GM23338 (cell line): ENCODE results near the gene IPO5. TPM values are rescaled to one million over a fixed set of nuclear protein-coding genes. Genes with fewer than 3 reads are reported as not detected.

ENCODE experiments used
- ATAC-seq: fragments of 200-7000 bp; cut with Tn5 transposase; 3 replicates; pipeline ENCODE4 v1.9.1; 2020
- DNase-seq: peaks from one replicate; pipeline ENCODE4 v3.0.0-alpha.2; 2015; ENCODE audit warnings: low spot score
- H2AFZ ChIP-seq: fragments of 200-600 bp; sonication (generic); 2 replicates; pipeline ENCODE4 v1.8.0; 2016; ENCODE audit warnings: antibody characterized with exemption, mild to moderate bottlenecking, moderate library complexity
- H3F3A ChIP-seq: fragments of 200-600 bp; sonication (generic); replicated peaks from 2 replicates; pipeline ENCODE4 v1.8.0; 2017; ENCODE audit warnings: antibody characterized with exemption, mixed run types, low read depth
- H3K27ac ChIP-seq: fragments of 200-600 bp; sonication (generic); 2 replicates; pipeline ENCODE4 v1.6.1; 2016; ENCODE audit warnings: low read depth
- H3K27me3 ChIP-seq: fragments of 200-600 bp; sonication (generic); 2 replicates; pipeline ENCODE4 v1.8.0; 2016; ENCODE audit warnings: mild to moderate bottlenecking, mixed run types, moderate library complexity; ENCODE audit not compliant: insufficient read depth
- H3K36me3 ChIP-seq: fragments of 200-600 bp; sonication (generic); 2 replicates; pipeline ENCODE4 v1.8.0; 2016; ENCODE audit warnings: mild to moderate bottlenecking; ENCODE audit not compliant: insufficient read depth
- H3K4me1 ChIP-seq: fragments of 200-600 bp; sonication (generic); 2 replicates; pipeline ENCODE4 v1.8.0; 2016; ENCODE audit warnings: mild to moderate bottlenecking, moderate library complexity; ENCODE audit not compliant: insufficient read depth
- H3K4me2 ChIP-seq: fragments of 200-600 bp; sonication (generic); 2 replicates; pipeline ENCODE4 v1.7.1; 2017; ENCODE audit warnings: mixed run types
- H3K4me3 ChIP-seq: fragments of 200-600 bp; sonication (generic); 2 replicates; pipeline ENCODE4 v1.6.1; 2016; ENCODE audit warnings: mixed run types
- H3K79me2 ChIP-seq: fragments of 200-600 bp; sonication (generic); replicated peaks from 2 replicates; pipeline ENCODE4 v1.8.0; 2017; ENCODE audit warnings: mild to moderate bottlenecking; ENCODE audit not compliant: insufficient read depth
- H3K9me2 ChIP-seq: fragments of 200-600 bp; sonication (generic); 2 replicates; pipeline ENCODE4 v1.8.0; 2017; ENCODE audit not compliant: insufficient read depth
- H4K20me1 ChIP-seq: fragments of 200-600 bp; sonication (generic); replicated peaks from 2 replicates; pipeline ENCODE4 v1.8.0; 2017; ENCODE audit warnings: mild to moderate bottlenecking; ENCODE audit not compliant: insufficient read depth
- H3K27ac Mint-ChIP-seq: 2 replicates; pipeline ENCODE4 v1.8.0; 2020; ENCODE audit warnings: inconsistent platforms, mild to moderate bottlenecking, moderate library complexity, mixed read lengths
- H3K27me3 Mint-ChIP-seq: 3 replicates; pipeline ENCODE4 v1.8.0; 2022; ENCODE audit warnings: low read depth, mild to moderate bottlenecking, moderate library complexity, mixed read lengths, inconsistent platforms; ENCODE audit not compliant: insufficient read depth, poor library complexity
- H3K36me3 Mint-ChIP-seq: 3 replicates; pipeline ENCODE4 v1.8.0; 2021; ENCODE audit warnings: low read depth, mild to moderate bottlenecking, inconsistent platforms, moderate library complexity, mixed read lengths
- H3K4me1 Mint-ChIP-seq: 3 replicates; pipeline ENCODE4 v1.8.0; 2020; ENCODE audit warnings: mild to moderate bottlenecking, inconsistent platforms, mixed read lengths
- H3K4me3 Mint-ChIP-seq: 3 replicates; pipeline ENCODE4 v1.8.0; 2021; ENCODE audit warnings: moderate library complexity, mild to moderate bottlenecking, inconsistent platforms, mixed read lengths
- H3K9me3 Mint-ChIP-seq: 3 replicates; pipeline ENCODE4 v1.8.0; 2020; ENCODE audit warnings: moderate library complexity, mild to moderate bottlenecking, inconsistent platforms, mixed read lengths
- CREB1 ChIP-seq: fragments of 250-450 bp; sonication (Bioruptor Pico); IDR thresholded peaks from 2 replicates; pipeline ENCODE4 v1.5.0; 2020; ENCODE audit warnings: low read depth, mild to moderate bottlenecking, moderate library complexity
- EZH2 ChIP-seq: fragments of 200-600 bp; sonication (generic); IDR thresholded peaks from one replicate; pipeline ENCODE4 v1.8.0; 2017; ENCODE audit warnings: antibody characterized with exemption, mild to moderate bottlenecking, low read depth; ENCODE audit not compliant: unreplicated experiment
- NANOG ChIP-seq: IDR thresholded peaks from 2 replicates; pipeline ENCODE4 v1.6.1; 2016; ENCODE audit warnings: antibody characterized with exemption, borderline replicate concordance
- STAT1 ChIP-seq: IDR thresholded peaks from one replicate; pipeline ENCODE4 v1.6.1; 2016; ENCODE audit warnings: antibody characterized with exemption; ENCODE audit not compliant: unreplicated experiment
- ZNF114 ChIP-seq: fragments of 250-450 bp; sonication (Bioruptor Pico); IDR thresholded peaks from 2 replicates; pipeline ENCODE4 v1.5.0; 2020; ENCODE audit warnings: mild to moderate bottlenecking, moderate library complexity
- ZNF331 ChIP-seq: fragments of 250-450 bp; sonication (Bioruptor Pico); IDR thresholded peaks from 2 replicates; pipeline ENCODE4 v1.5.0; 2020; ENCODE audit warnings: low read depth, mild to moderate bottlenecking, moderate library complexity
- polyA plus RNA-seq: library from polyadenylated mRNA; unstranded; fragments of >200 nt; fragmentation: Nextera tagmentation; extraction: Ambion mirVana; gene quantifications from 2 replicates; pipeline ENCODE4 v1.2.1, GENCODE V29; 2016
- total RNA-seq: library from RNA; depleted of rRNA; stranded (reverse); fragments of >200 nt; shearing (Covaris generic); gene quantifications from 2 replicates; pipeline ENCODE4 v1.2.3, GENCODE V29; 2014
- TF ChIP-seq, protein P1 (sequence below): fragments of 250-450 bp; sonication (Bioruptor Pico); IDR thresholded peaks from 2 replicates; pipeline ENCODE4 v1.5.0; 2020; ENCODE audit warnings: mild to moderate bottlenecking, moderate library complexity
- TF ChIP-seq, protein P2 (sequence below): IDR thresholded peaks from one replicate; pipeline ENCODE4 v1.6.1; 2018; ENCODE audit warnings: antibody characterized with exemption; ENCODE audit not compliant: unreplicated experiment
- TF ChIP-seq, protein P3 (sequence below): IDR thresholded peaks from 2 replicates; pipeline ENCODE4 v1.6.1; 2016; ENCODE audit warnings: antibody characterized with exemption
- TF ChIP-seq, protein P4 (sequence below), 2 experiments: fragments of 200-600 bp in 1 of 2; sonication (generic) in 1 of 2; conservative IDR thresholded peaks; 2 replicates each; pipeline versions ENCODE4 v1.5.1 to v1.6.1; 2016 to 2017; ENCODE audit warnings: antibody characterized with exemption in 2 of 2, low read depth in 2 of 2, mild to moderate bottlenecking in 2 of 2, moderate library complexity in 1 of 2

IPO5 gene
- total and polyA plus RNA-seq, 2 experiments from 2014 or later, result 124 to 353 TPM

DNA sequence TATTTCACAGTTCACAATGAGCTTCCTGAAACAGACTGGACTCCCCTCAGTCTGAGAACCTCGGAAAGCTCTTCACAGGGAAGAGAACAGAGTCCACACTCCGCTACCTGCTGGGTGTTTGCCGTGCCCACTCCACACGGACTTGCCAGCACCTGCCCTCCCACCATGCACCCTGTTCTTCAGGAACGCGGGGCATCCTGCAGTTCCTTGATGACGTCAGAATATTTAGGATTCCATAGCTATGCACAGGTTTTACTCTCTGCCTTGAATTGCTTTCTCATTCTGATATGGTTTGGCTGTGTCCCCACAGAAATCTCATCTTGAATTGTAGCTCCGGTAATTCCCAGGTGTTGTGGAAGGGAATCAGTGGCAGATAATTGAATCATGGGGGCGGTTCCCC lies 115.0 kb downstream of the IPO5 start (continued):
- TF ChIP-seq, protein P1, sequence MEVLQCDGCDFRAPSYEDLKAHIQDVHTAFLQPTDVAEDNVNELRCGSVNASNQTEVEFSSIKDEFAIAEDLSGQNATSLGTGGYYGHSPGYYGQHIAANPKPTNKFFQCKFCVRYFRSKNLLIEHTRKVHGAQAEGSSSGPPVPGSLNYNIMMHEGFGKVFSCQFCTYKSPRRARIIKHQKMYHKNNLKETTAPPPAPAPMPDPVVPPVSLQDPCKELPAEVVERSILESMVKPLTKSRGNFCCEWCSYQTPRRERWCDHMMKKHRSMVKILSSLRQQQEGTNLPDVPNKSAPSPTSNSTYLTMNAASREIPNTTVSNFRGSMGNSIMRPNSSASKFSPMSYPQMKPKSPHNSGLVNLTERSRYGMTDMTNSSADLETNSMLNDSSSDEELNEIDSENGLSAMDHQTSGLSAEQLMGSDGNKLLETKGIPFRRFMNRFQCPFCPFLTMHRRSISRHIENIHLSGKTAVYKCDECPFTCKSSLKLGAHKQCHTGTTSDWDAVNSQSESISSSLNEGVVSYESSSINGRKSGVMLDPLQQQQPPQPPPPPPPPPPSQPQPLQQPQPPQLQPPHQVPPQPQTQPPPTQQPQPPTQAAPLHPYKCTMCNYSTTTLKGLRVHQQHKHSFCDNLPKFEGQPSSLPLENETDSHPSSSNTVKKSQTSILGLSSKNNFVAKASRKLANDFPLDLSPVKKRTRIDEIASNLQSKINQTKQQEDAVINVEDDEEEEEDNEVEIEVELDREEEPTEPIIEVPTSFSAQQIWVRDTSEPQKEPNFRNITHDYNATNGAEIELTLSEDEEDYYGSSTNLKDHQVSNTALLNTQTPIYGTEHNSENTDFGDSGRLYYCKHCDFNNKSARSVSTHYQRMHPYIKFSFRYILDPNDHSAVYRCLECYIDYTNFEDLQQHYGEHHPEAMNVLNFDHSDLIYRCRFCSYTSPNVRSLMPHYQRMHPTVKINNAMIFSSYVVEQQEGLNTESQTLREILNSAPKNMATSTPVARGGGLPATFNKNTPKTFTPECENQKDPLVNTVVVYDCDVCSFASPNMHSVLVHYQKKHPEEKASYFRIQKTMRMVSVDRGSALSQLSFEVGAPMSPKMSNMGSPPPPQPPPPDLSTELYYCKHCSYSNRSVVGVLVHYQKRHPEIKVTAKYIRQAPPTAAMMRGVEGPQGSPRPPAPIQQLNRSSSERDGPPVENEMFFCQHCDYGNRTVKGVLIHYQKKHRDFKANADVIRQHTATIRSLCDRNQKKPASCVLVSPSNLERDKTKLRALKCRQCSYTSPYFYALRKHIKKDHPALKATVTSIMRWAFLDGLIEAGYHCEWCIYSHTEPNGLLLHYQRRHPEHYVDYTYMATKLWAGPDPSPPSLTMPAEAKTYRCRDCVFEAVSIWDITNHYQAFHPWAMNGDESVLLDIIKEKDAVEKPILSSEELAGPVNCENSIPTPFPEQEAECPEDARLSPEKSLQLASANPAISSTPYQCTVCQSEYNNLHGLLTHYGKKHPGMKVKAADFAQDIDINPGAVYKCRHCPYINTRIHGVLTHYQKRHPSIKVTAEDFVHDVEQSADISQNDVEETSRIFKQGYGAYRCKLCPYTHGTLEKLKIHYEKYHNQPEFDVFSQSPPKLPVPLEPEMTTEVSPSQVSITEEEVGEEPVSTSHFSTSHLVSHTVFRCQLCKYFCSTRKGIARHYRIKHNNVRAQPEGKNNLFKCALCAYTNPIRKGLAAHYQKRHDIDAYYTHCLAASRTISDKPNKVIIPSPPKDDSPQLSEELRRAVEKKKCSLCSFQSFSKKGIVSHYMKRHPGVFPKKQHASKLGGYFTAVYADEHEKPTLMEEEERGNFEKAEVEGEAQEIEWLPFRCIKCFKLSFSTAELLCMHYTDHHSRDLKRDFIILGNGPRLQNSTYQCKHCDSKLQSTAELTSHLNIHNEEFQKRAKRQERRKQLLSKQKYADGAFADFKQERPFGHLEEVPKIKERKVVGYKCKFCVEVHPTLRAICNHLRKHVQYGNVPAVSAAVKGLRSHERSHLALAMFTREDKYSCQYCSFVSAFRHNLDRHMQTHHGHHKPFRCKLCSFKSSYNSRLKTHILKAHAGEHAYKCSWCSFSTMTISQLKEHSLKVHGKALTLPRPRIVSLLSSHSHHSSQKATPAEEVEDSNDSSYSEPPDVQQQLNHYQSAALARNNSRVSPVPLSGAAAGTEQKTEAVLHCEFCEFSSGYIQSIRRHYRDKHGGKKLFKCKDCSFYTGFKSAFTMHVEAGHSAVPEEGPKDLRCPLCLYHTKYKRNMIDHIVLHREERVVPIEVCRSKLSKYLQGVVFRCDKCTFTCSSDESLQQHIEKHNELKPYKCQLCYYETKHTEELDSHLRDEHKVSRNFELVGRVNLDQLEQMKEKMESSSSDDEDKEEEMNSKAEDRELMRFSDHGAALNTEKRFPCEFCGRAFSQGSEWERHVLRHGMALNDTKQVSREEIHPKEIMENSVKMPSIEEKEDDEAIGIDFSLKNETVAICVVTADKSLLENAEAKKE (CRISPR knock-in tag), result no peak

DNA sequence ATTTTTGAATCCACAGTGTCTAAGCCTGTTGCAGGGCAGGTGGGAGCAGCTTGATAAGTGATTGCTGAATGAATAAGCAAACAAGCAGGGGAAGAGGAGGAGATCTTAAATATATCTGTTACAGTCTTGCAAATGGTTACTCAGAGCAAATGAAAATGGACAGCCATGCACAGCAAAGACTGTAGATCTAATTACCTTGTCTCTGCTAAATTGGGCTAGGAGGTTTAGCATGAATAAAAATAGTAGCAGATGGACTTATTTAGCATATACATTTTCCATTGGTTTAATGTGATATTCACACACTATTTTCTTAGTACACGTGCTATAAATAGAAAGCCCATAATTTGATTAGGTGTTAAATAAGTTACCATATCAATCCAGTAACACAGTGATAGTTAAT lies 116.5 kb downstream of the IPO5 start:
- H3F3A ChIP-seq, result no peaks in the 10 kb centered on the region
- DNase-seq (no peak), ATAC-seq (no peak)
- H4K20me1 ChIP-seq, result no peaks in the 10 kb centered on the region
- no peaks in the 10 kb centered on the region; the same call in 1 of the 2 replicates for H3K4me1 ChIP-seq
- peaks cover 9% of the 10 kb centered on the region for H3K4me1 Mint-ChIP-seq
- H3K27ac Mint-ChIP-seq, result no peak overlapping the region
- H3K36me3 ChIP-seq, result no peaks in the 10 kb centered on the region
- H3K27me3 Mint-ChIP-seq, result no peaks in the 10 kb centered on the region
- no peaks in the 10 kb centered on the region for H3K9me3 Mint-ChIP-seq
- H3K9me2 ChIP-seq, result peaks cover 8% of the 10 kb centered on the region; the same call in 1 of the 2 replicates
- H3K4me3 Mint-ChIP-seq, result no peak overlapping the region
- no peak overlapping the region for H3K4me3 ChIP-seq
- H3K27me3 ChIP-seq, result no peaks in the 10 kb centered on the region
- no peak overlapping the region for H3K4me2 ChIP-seq
- no peak overlapping the region for H2AFZ ChIP-seq
- no peaks in the 10 kb centered on the region for H3K36me3 Mint-ChIP-seq
- H3K79me2 ChIP-seq, result no peaks in the 10 kb centered on the region
- H3K27ac ChIP-seq, result no peak overlapping the region
- TF ChIP-seq, protein P2, sequence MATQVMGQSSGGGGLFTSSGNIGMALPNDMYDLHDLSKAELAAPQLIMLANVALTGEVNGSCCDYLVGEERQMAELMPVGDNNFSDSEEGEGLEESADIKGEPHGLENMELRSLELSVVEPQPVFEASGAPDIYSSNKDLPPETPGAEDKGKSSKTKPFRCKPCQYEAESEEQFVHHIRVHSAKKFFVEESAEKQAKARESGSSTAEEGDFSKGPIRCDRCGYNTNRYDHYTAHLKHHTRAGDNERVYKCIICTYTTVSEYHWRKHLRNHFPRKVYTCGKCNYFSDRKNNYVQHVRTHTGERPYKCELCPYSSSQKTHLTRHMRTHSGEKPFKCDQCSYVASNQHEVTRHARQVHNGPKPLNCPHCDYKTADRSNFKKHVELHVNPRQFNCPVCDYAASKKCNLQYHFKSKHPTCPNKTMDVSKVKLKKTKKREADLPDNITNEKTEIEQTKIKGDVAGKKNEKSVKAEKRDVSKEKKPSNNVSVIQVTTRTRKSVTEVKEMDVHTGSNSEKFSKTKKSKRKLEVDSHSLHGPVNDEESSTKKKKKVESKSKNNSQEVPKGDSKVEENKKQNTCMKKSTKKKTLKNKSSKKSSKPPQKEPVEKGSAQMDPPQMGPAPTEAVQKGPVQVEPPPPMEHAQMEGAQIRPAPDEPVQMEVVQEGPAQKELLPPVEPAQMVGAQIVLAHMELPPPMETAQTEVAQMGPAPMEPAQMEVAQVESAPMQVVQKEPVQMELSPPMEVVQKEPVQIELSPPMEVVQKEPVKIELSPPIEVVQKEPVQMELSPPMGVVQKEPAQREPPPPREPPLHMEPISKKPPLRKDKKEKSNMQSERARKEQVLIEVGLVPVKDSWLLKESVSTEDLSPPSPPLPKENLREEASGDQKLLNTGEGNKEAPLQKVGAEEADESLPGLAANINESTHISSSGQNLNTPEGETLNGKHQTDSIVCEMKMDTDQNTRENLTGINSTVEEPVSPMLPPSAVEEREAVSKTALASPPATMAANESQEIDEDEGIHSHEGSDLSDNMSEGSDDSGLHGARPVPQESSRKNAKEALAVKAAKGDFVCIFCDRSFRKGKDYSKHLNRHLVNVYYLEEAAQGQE, result no peak
- no peak for TF ChIP-seq ZNF114 (CRISPR knock-in tag)
- TF ChIP-seq ZNF331 (CRISPR knock-in tag), result no peak
- TF ChIP-seq CREB1 (CRISPR knock-in tag), result no peak
- no peak for TF ChIP-seq EZH2
- TF ChIP-seq, protein P3, sequence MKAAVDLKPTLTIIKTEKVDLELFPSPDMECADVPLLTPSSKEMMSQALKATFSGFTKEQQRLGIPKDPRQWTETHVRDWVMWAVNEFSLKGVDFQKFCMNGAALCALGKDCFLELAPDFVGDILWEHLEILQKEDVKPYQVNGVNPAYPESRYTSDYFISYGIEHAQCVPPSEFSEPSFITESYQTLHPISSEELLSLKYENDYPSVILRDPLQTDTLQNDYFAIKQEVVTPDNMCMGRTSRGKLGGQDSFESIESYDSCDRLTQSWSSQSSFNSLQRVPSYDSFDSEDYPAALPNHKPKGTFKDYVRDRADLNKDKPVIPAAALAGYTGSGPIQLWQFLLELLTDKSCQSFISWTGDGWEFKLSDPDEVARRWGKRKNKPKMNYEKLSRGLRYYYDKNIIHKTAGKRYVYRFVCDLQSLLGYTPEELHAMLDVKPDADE, result no peak
- TF ChIP-seq STAT1, result no peak
- no peak for TF ChIP-seq NANOG
- TF ChIP-seq, protein P4, sequence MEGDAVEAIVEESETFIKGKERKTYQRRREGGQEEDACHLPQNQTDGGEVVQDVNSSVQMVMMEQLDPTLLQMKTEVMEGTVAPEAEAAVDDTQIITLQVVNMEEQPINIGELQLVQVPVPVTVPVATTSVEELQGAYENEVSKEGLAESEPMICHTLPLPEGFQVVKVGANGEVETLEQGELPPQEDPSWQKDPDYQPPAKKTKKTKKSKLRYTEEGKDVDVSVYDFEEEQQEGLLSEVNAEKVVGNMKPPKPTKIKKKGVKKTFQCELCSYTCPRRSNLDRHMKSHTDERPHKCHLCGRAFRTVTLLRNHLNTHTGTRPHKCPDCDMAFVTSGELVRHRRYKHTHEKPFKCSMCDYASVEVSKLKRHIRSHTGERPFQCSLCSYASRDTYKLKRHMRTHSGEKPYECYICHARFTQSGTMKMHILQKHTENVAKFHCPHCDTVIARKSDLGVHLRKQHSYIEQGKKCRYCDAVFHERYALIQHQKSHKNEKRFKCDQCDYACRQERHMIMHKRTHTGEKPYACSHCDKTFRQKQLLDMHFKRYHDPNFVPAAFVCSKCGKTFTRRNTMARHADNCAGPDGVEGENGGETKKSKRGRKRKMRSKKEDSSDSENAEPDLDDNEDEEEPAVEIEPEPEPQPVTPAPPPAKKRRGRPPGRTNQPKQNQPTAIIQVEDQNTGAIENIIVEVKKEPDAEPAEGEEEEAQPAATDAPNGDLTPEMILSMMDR (conservative IDR thresholded peaks at IDR 0.05; ENCODE audit: low read depth in 2 of 2), result no peak
